NCI-H524 (cell line): Measurements from ENCODE around the gene B4GALT5.

Source experiments
- DNase-seq, 2 experiments: peaks; one replicate each; lab custom pipeline; 2025; lab: John Stamatoyannopoulos, UW

B4GALT5 gene

GRCh38 chr20:49584418-49585382, 129.0 kb downstream of the B4GALT5 start:
- peak in 1 of 2 experiments; percentile 31 for DNase-seq

GRCh38 chr20:49583669-49584417, 129.8 kb downstream of the B4GALT5 start:
- DNase-seq, result peak; percentile 86 to 90

- no peak for DNase-seq
Measured at GRCh38 chr20:49583343-49583668, 130.4 kb downstream of the B4GALT5 start.
